SK-MEL-5 (cell line): ENCODE measurements around the gene UBD. TPM values are rescaled to one million over a fixed set of nuclear protein-coding genes. Genes with fewer than 3 reads are reported as not detected.

Experiments
- DNase-seq: peaks from one replicate; pipeline ENCODE4 v3.0.0-alpha.2; 2016; ENCODE audit warnings: low read depth, low spot score
- in situ Hi-C: cut with HindIII; loops from 2 replicates; pipeline ENCODE4 v1.10.0; 2016; ENCODE audit warnings: low sequenced_read_pairs, high pct_unique_total_duplicates, low pct_unique_long_range_greater_than_20kb
- small RNA-seq, 2 experiments: library from RNA; depleted of rRNA; stranded (forward); fragments of <200 nt; gene quantifications; one replicate each; pipeline ENCODE3, GENCODE V24; 2014
- total RNA-seq: library from RNA; depleted of rRNA; stranded (reverse); fragments of >200 nt; shearing (Covaris generic); gene quantifications from 2 replicates; pipeline ENCODE4 v1.2.3, GENCODE V29; 2014; rRNA removed

The UBD gene
- total RNA-seq, 1 experiment from 2014 or later, result not detected

- in situ Hi-C loops, result no loop called here
- DNase-seq, result no peak
Measured at GRCh38 chr6:29507319-29507718, 52.2 kb downstream of the UBD start.

GRCh38 chr6:29506446-29507067 lies 53.0 kb downstream of the UBD start:
- DNase-seq, result no peak
- in situ Hi-C loops, result no loop called here

GRCh38 chr6:29505808-29506207 lies 53.7 kb downstream of the UBD start:
- in situ Hi-C loops, result no loop called here

More at GRCh38 chr6:29505808-29506207, 53.7 kb downstream of the UBD start:
- no peak for DNase-seq

Small RNA genes lying within 50 kb of the gene (small RNA-seq; reads per million reads assigned to genes)
- gene SNORD32B, result 0.10 to 0.41 reads per million in 2 experiments
- 0 reads per million in 2 experiments for gene TMEM183AP1

Other genes with a start within 250 kb of the UBD start
- not detected in 2 replicates for gene OR5V1, start 190.9 kb downstream of the UBD start, total RNA-seq
- not detected in 2 replicates for gene OR12D3, start 184.4 kb downstream of the UBD start, total RNA-seq
- gene OR12D2, start 164.1 kb downstream of the UBD start, total RNA-seq, result not detected in 2 replicates
- gene OR12D1, start 144.8 kb downstream of the UBD start, total RNA-seq, result not detected in 2 replicates
- gene OR10C1, start 120.4 kb downstream of the UBD start, total RNA-seq, result not detected in 2 replicates
- not detected in 2 replicates for gene OR11A1, start 102.7 kb downstream of the UBD start, total RNA-seq
- gene OR2H1, start 102.6 kb downstream of the UBD start, total RNA-seq, result not detected in 2 replicates
- not detected in 2 replicates for gene MAS1L, start 71.8 kb downstream of the UBD start, total RNA-seq
- not detected in 2 replicates for gene OR2H2, start 25.4 kb upstream of the UBD start, total RNA-seq
- 9.4 and 10.7 TPM in 2 replicates for gene GABBR1, start 73.5 kb upstream of the UBD start, total RNA-seq
- gene MOG, start 97.4 kb upstream of the UBD start, total RNA-seq, result not detected in 2 replicates
- gene ZFP57, start 121.4 kb upstream of the UBD start, total RNA-seq, result not detected in 2 replicates
- gene HLA-F, start 163.7 kb upstream of the UBD start, total RNA-seq, result 28.0 and 30.4 TPM in 2 replicates